HepG2 (cell line): Measurements from ENCODE around the gene IQCK.

Experiments
- CTCF ChIP-seq: sonication (generic); formaldehyde crosslinking; IDR thresholded peaks from 2 replicates; pipeline ENCODE4 v1.5.0; 2020; ENCODE audit warnings: mild to moderate bottlenecking, missing genetic modification reagents, moderate library complexity
- EZH2 ChIP-seq: conservative IDR thresholded peaks from 2 replicates; pipeline ENCODE4 v1.6.1; 2012; ENCODE audit warnings: mild to moderate bottlenecking, low read depth, low read length, moderate library complexity
- MAX ChIP-seq: IDR thresholded peaks from 2 replicates; pipeline ENCODE4 v1.6.1; 2012; ENCODE audit warnings: inconsistent platforms
- MAZ ChIP-seq, 2 experiments: sonication (generic) in 1 of 2; formaldehyde crosslinking in 1 of 2; IDR thresholded peaks; 2 replicates each; pipeline versions ENCODE4 v1.5.0 to v1.6.1; 2012 to 2020; ENCODE audit warnings: low read depth in 2 of 2, mild to moderate bottlenecking in 2 of 2, borderline replicate concordance in 1 of 2, improper control_type of control experiment in 1 of 2, low read length in 1 of 2, missing genetic modification reagents in 1 of 2, moderate library complexity in 1 of 2
- POLR2A ChIP-seq, 2 experiments: IDR thresholded peaks; 2 replicates each; pipeline ENCODE4 v1.6.1; 2011; ENCODE audit warnings: low read depth in 2 of 2, low read length in 2 of 2, mild to moderate bottlenecking in 1 of 2, moderate library complexity in 1 of 2; ENCODE audit not compliant: insufficient read depth in 1 of 2
- TARDBP ChIP-seq: sonication (generic); formaldehyde crosslinking; IDR thresholded peaks from 2 replicates; pipeline ENCODE4 v1.8.0; 2022; ENCODE audit warnings: mild to moderate bottlenecking, missing genetic modification reagents
- TCF12 ChIP-seq, 2 experiments: fragments of 450-650 bp in 1 of 2; sonication (generic) in 1 of 2; formaldehyde crosslinking in 1 of 2; IDR thresholded peaks; 2 replicates each; pipeline versions ENCODE4 v1.6.1 to v1.8.0; 2017 to 2022; ENCODE audit warnings: antibody characterized with exemption in 1 of 2, mild to moderate bottlenecking in 1 of 2, missing genetic modification reagents in 1 of 2, moderate library complexity in 1 of 2
- ZBTB20 ChIP-seq: sonication (generic); formaldehyde crosslinking; IDR thresholded peaks from 2 replicates; pipeline ENCODE4 v1.8.1; 2023; ENCODE audit warnings: missing genetic modification reagents, low read depth, mild to moderate bottlenecking, borderline replicate concordance
- ZFYVE20 ChIP-seq: sonication (generic); formaldehyde crosslinking; IDR thresholded peaks from 2 replicates; pipeline ENCODE4 v1.8.0; 2023; ENCODE audit warnings: low read depth, mild to moderate bottlenecking, moderate library complexity, missing genetic modification reagents, borderline replicate concordance
- ZNF274 ChIP-seq: sonication (generic); formaldehyde crosslinking; IDR thresholded peaks from 2 replicates; pipeline ENCODE4 v1.5.1; 2020; ENCODE audit warnings: mild to moderate bottlenecking, missing genetic modification reagents
- ZNF878 ChIP-seq: sonication (generic); formaldehyde crosslinking; IDR thresholded peaks from 2 replicates; pipeline ENCODE4 v1.8.1; 2023; ENCODE audit warnings: mild to moderate bottlenecking, missing genetic modification reagents, moderate library complexity
- TF ChIP-seq, protein P1 (sequence below): sonication (generic); formaldehyde crosslinking; IDR thresholded peaks from 2 replicates; pipeline ENCODE4 v1.5.1; 2020; ENCODE audit warnings: missing genetic modification reagents, mild to moderate bottlenecking, borderline replicate concordance
- TF ChIP-seq, protein P2 (sequence below): sonication (generic); formaldehyde crosslinking; IDR thresholded peaks from 2 replicates; pipeline ENCODE4 v1.4.0; 2020; ENCODE audit warnings: mild to moderate bottlenecking, missing genetic modification reagents
- TF ChIP-seq, protein P3 (sequence below): sonication (generic); formaldehyde crosslinking; IDR thresholded peaks from 2 replicates; pipeline ENCODE4 v1.4.0; 2020; ENCODE audit warnings: missing genetic modification reagents, borderline replicate concordance

DNA sequence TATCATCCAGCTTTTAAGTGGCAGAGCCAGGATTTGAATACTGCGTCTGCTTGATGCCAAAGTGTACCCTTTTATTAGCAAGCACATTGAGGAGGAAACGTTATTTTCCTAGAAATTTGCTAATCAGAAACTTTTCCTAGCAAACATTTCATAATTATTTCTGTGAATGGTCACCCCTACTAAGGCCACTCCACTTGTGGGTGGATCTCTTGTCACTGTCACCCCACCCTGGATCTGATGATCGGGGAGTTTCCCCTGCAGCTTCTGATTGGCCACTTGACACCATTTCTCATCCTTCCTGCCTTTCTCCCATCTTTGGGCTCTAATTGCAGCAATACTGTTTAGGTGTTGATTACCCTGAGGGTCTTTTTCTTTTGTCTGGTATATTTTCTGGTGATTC, 130.7 kb downstream of the IQCK start:
- TF ChIP-seq ZBTB20 (CRISPR knock-in tag), result no peak
- TF ChIP-seq CTCF (CRISPR knock-in tag), result no peak
- TF ChIP-seq POLR2A (IDR thresholded peaks at IDR 0.05; ENCODE audit: insufficient read depth in 1 of 2, low read depth in 2 of 2, low read length in 2 of 2), result no peak
- no peak for TF ChIP-seq MAX
- TF ChIP-seq, protein P1, sequence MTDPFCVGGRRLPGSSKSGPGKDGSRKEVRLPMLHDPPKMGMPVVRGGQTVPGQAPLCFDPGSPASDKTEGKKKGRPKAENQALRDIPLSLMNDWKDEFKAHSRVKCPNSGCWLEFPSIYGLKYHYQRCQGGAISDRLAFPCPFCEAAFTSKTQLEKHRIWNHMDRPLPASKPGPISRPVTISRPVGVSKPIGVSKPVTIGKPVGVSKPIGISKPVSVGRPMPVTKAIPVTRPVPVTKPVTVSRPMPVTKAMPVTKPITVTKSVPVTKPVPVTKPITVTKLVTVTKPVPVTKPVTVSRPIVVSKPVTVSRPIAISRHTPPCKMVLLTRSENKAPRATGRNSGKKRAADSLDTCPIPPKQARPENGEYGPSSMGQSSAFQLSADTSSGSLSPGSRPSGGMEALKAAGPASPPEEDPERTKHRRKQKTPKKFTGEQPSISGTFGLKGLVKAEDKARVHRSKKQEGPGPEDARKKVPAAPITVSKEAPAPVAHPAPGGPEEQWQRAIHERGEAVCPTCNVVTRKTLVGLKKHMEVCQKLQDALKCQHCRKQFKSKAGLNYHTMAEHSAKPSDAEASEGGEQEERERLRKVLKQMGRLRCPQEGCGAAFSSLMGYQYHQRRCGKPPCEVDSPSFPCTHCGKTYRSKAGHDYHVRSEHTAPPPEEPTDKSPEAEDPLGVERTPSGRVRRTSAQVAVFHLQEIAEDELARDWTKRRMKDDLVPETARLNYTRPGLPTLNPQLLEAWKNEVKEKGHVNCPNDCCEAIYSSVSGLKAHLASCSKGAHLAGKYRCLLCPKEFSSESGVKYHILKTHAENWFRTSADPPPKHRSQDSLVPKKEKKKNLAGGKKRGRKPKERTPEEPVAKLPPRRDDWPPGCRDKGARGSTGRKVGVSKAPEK, result no peak
- TF ChIP-seq, protein P2, sequence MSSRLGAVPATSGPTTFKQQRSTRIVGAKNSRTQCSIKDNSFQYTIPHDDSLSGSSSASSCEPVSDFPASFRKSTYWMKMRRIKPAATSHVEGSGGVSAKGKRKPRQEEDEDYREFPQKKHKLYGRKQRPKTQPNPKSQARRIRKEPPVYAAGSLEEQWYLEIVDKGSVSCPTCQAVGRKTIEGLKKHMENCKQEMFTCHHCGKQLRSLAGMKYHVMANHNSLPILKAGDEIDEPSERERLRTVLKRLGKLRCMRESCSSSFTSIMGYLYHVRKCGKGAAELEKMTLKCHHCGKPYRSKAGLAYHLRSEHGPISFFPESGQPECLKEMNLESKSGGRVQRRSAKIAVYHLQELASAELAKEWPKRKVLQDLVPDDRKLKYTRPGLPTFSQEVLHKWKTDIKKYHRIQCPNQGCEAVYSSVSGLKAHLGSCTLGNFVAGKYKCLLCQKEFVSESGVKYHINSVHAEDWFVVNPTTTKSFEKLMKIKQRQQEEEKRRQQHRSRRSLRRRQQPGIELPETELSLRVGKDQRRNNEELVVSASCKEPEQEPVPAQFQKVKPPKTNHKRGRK (CRISPR knock-in tag), result no peak
- TF ChIP-seq ZNF274, result no peak
- no peak for TF ChIP-seq ZNF878 (CRISPR knock-in tag)
- TF ChIP-seq EZH2, result no peak
- TF ChIP-seq TARDBP (CRISPR knock-in tag), result no peak
- TF ChIP-seq, protein P3, sequence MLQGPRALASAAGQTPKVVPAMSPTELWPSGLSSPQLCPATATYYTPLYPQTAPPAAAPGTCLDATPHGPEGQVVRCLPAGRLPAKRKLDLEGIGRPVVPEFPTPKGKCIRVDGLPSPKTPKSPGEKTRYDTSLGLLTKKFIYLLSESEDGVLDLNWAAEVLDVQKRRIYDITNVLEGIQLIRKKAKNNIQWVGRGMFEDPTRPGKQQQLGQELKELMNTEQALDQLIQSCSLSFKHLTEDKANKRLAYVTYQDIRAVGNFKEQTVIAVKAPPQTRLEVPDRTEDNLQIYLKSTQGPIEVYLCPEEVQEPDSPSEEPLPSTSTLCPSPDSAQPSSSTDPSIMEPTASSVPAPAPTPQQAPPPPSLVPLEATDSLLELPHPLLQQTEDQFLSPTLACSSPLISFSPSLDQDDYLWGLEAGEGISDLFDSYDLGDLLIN (CRISPR knock-in tag), result no peak
- no peak for TF ChIP-seq MAZ (IDR thresholded peaks at IDR 0.05; ENCODE audit: borderline replicate concordance, low read depth, low read length)
- no peak for TF ChIP-seq MAZ (CRISPR knock-in tag; IDR thresholded peaks at IDR 0.05; ENCODE audit: low read depth)
- TF ChIP-seq TCF12 (IDR thresholded peaks at IDR 0.05), result no peak
- TF ChIP-seq TCF12 (CRISPR knock-in tag; IDR thresholded peaks at IDR 0.05), result no peak
- TF ChIP-seq ZFYVE20 (CRISPR knock-in tag), result no peak
